NCI-H526 (cell line): Measurements from ENCODE around the gene TCF4.

Experiments
- DNase-seq, 2 experiments: peaks; one replicate each; lab custom pipeline; 2025; lab: John Stamatoyannopoulos, UW

TCF4 gene

GRCh38 chr18:55261253-55261652 is 326.7 kb downstream of the TCF4 start:
- DNase-seq = no peak

- no peak for DNase-seq
Measured at GRCh38 chr18:55258088-55258487, 329.9 kb downstream of the TCF4 start.

- no peak for DNase-seq
Measured at GRCh38 chr18:55256929-55257289, 331.1 kb downstream of the TCF4 start.

GRCh38 chr18:55256226-55256928 is 331.6 kb downstream of the TCF4 start:
- no peak for DNase-seq

GRCh38 chr18:55253814-55254213 is 334.2 kb downstream of the TCF4 start:
- DNase-seq = no peak

GRCh38 chr18:55252901-55253300 is 335.1 kb downstream of the TCF4 start:
- no peak for DNase-seq

GRCh38 chr18:55252053-55252675 is 335.8 kb downstream of the TCF4 start:
- DNase-seq = no peak

GRCh38 chr18:55251254-55251971 is 336.6 kb downstream of the TCF4 start:
- DNase-seq = peak; percentile 31 to 58

- DNase-seq = no peak
Measured at GRCh38 chr18:55250768-55251173, 337.2 kb downstream of the TCF4 start.

GRCh38 chr18:55249550-55249949 is 338.4 kb downstream of the TCF4 start:
- no peak for DNase-seq

- no peak for DNase-seq
Measured at GRCh38 chr18:55248495-55248894, 339.5 kb downstream of the TCF4 start.

- DNase-seq = no peak
Measured at GRCh38 chr18:55247032-55247431, 341.0 kb downstream of the TCF4 start.

- DNase-seq = no peak
Measured at GRCh38 chr18:55246278-55246677, 341.7 kb downstream of the TCF4 start.

GRCh38 chr18:55245211-55245614 is 342.8 kb downstream of the TCF4 start:
- no peak for DNase-seq

GRCh38 chr18:55244546-55244945 is 343.4 kb downstream of the TCF4 start:
- no peak for DNase-seq

GRCh38 chr18:55243857-55244256 is 344.1 kb downstream of the TCF4 start:
- DNase-seq = peak in 1 of 2 experiments; percentile 15

- DNase-seq = no peak
Measured at GRCh38 chr18:55243255-55243654, 344.7 kb downstream of the TCF4 start.

GRCh38 chr18:55240978-55241377 is 347.0 kb downstream of the TCF4 start:
- DNase-seq = no peak

- peak; percentile 36 to 51 for DNase-seq
Measured at GRCh38 chr18:55239740-55240139, 348.3 kb downstream of the TCF4 start.

GRCh38 chr18:55237660-55238059 is 350.3 kb downstream of the TCF4 start:
- no peak for DNase-seq

GRCh38 chr18:55236150-55236931 is 351.7 kb downstream of the TCF4 start:
- no peak for DNase-seq

- no peak for DNase-seq
Measured at GRCh38 chr18:55235094-55235461, 352.9 kb downstream of the TCF4 start.
